Activated gamma-delta T cell treated with Interleukin-2 at 50 U/mL for 16 hours (primary cell): ENCODE results near the gene ORMDL3.

Source experiments
- DNase-seq: peaks from one replicate; pipeline ENCODE4 v3.0.0-alpha.2; 2020

ORMDL3 gene

GRCh38 chr17:39927101-39927928 is at the start of gene ORMDL3, which contains the start of gene LRRC3C:
TSS of gene ORMDL3 (minus strand) at chr17:39927601. CDS start at chr17:39924203, 3,398 bp downstream.
TSS of gene LRRC3C (plus strand) at chr17:39927732. CDS start at chr17:39941524, 13,792 bp downstream.
- DNase-seq: peak; percentile 87

GRCh38 chr17:39975801-39976200 is 48.4 kb upstream of the ORMDL3 start:
- DNase-seq: no peak

GRCh38 chr17:39974433-39974832 is 47.0 kb upstream of the ORMDL3 start:
- no peak for DNase-seq

GRCh38 chr17:39973496-39973895 is 46.1 kb upstream of the ORMDL3 start:
- no peak for DNase-seq

- no peak for DNase-seq
These were observed 44.9 kb upstream of the ORMDL3 start for GRCh38 chr17:39972271-39972670.

GRCh38 chr17:39971076-39971603 is 43.7 kb upstream of the ORMDL3 start:
- DNase-seq: no peak

GRCh38 chr17:39970157-39970692 is 42.8 kb upstream of the ORMDL3 start:
- no peak for DNase-seq

GRCh38 chr17:39969375-39969774 is 42.0 kb upstream of the ORMDL3 start:
- no peak for DNase-seq

GRCh38 chr17:39968761-39969160 is 41.4 kb upstream of the ORMDL3 start:
- no peak for DNase-seq

- no peak for DNase-seq
These were observed 39.4 kb upstream of the ORMDL3 start for GRCh38 chr17:39966771-39967170.

- no peak for DNase-seq
These were observed 37.8 kb upstream of the ORMDL3 start for GRCh38 chr17:39965017-39965699.

- peak; percentile 38 for DNase-seq
These were observed 36.4 kb upstream of the ORMDL3 start for GRCh38 chr17:39963829-39964228.

GRCh38 chr17:39962642-39963220 is 35.3 kb upstream of the ORMDL3 start, which contains the start of gene GSDMA:
TSS of gene GSDMA (plus strand) at chr17:39963004. CDS start at chr17:39965688, 2,684 bp downstream.
- DNase-seq: no peak

GRCh38 chr17:39960524-39961041 is 33.2 kb upstream of the ORMDL3 start:
- no peak for DNase-seq

GRCh38 chr17:39955726-39956225 is 28.4 kb upstream of the ORMDL3 start:
- no peak for DNase-seq

GRCh38 chr17:39954876-39955275 is 27.5 kb upstream of the ORMDL3 start:
- DNase-seq: no peak

GRCh38 chr17:39953471-39953888 is 26.1 kb upstream of the ORMDL3 start:
- DNase-seq: no peak

GRCh38 chr17:39952680-39953470 is 25.5 kb upstream of the ORMDL3 start:
- DNase-seq: peak; percentile 95

GRCh38 chr17:39951924-39952679 is 24.7 kb upstream of the ORMDL3 start:
- no peak for DNase-seq

- DNase-seq: no peak
These were observed 23.5 kb upstream of the ORMDL3 start for GRCh38 chr17:39950871-39951348.

GRCh38 chr17:39949028-39949427 is 21.6 kb upstream of the ORMDL3 start:
- no peak for DNase-seq
